ENCODE data around the gene KRT31. TPM values are rescaled to one million over a fixed set of nuclear protein-coding genes. Genes with fewer than 3 reads are reported as not detected.
A peak's percentile ranks its signal among the peaks of the same experiment; 100 is the strongest.

Gene KRT31
- total RNA-seq = not detected in 3 replicates

- H3K4me1 Mint-ChIP-seq = peaks cover 36% of the 10 kb centered on the region
Observed at GRCh38 chr17:41396996-41397660, at the start of gene KRT31. TSS of gene KRT31 (minus strand) at chr17:41397608. CDS start at chr17:41397539, 69 bp downstream.

GRCh38 chr17:41446806-41447205 lies 49.4 kb upstream of the KRT31 start:
- Mint-ChIP-seq H3K27me3 (ENCODE audit: low read depth) (no peaks in the 10 kb centered on the region), H3K9me3 (peaks cover 14% of the 10 kb centered on the region), H3K4me1 (peaks cover 5% of the 10 kb centered on the region)

More at GRCh38 chr17:41396996-41397660, at the start of gene KRT31:
- Mint-ChIP-seq H3K4me3 (no peak within 1 kb of the TSS), H3K27ac (no peak within 1 kb of the TSS), H3K9me3 (no peaks in the 10 kb centered on the region), H3K27me3 (ENCODE audit: low read depth) (no peaks in the 10 kb centered on the region), H3K36me3 (no peaks in the 10 kb centered on the region)
- no peak for TF ChIP-seq CTCF (IDR thresholded peaks at IDR 0.05; ENCODE audit: unreplicated experiment)
- DNase-seq (ENCODE audit: low spot score in 2 of 2, unreplicated experiment in 2 of 2) = no peak

GRCh38 chr17:41444640-41445039 lies 47.2 kb upstream of the KRT31 start:
- no peaks in the 10 kb centered on the region for H3K9me3 Mint-ChIP-seq
- H3K4me3 Mint-ChIP-seq = no peak overlapping the region
- peaks cover 5% of the 10 kb centered on the region for H3K4me1 Mint-ChIP-seq
- no peaks in the 10 kb centered on the region for H3K36me3 Mint-ChIP-seq
- no peak overlapping the region for H3K27ac Mint-ChIP-seq
- no peak for DNase-seq (ENCODE audit: low spot score in 2 of 2, unreplicated experiment in 2 of 2)
- no peak for TF ChIP-seq CTCF (IDR thresholded peaks at IDR 0.05; ENCODE audit: unreplicated experiment)
- no peaks in the 10 kb centered on the region for H3K27me3 Mint-ChIP-seq (ENCODE audit: low read depth)

More at GRCh38 chr17:41446806-41447205, 49.4 kb upstream of the KRT31 start:
- peaks cover 3% of the 10 kb centered on the region for H3K36me3 Mint-ChIP-seq
- peak overlapping the region; percentile 15 for H3K27ac Mint-ChIP-seq
- TF ChIP-seq CTCF (IDR thresholded peaks at IDR 0.05; ENCODE audit: unreplicated experiment) = no peak
- no peak for DNase-seq (ENCODE audit: low spot score in 2 of 2, unreplicated experiment in 2 of 2)
- H3K4me3 Mint-ChIP-seq = no peak overlapping the region

- Mint-ChIP-seq H3K27ac (peak overlapping the region; percentile 73), H3K4me1 (peaks cover 5% of the 10 kb centered on the region), H3K9me3 (no peaks in the 10 kb centered on the region), H3K4me3 (no peak overlapping the region), H3K36me3 (no peaks in the 10 kb centered on the region), H3K27me3 (ENCODE audit: low read depth) (no peaks in the 10 kb centered on the region)
- no peak for DNase-seq (ENCODE audit: low spot score in 2 of 2, unreplicated experiment in 2 of 2)
- no peak for TF ChIP-seq CTCF (IDR thresholded peaks at IDR 0.05; ENCODE audit: unreplicated experiment)
Observed at GRCh38 chr17:41444186-41444585, 46.8 kb upstream of the KRT31 start.

GRCh38 chr17:41442739-41443138 lies 45.3 kb upstream of the KRT31 start:
- Mint-ChIP-seq H3K9me3 (no peaks in the 10 kb centered on the region), H3K27ac (no peak overlapping the region), H3K4me1 (peaks cover 5% of the 10 kb centered on the region), H3K27me3 (ENCODE audit: low read depth) (no peaks in the 10 kb centered on the region), H3K36me3 (no peaks in the 10 kb centered on the region), H3K4me3 (no peak overlapping the region)
- no peak for DNase-seq (ENCODE audit: low spot score in 2 of 2, unreplicated experiment in 2 of 2)
- no peak for TF ChIP-seq CTCF (IDR thresholded peaks at IDR 0.05; ENCODE audit: unreplicated experiment)
